HG03039 (cell line): ENCODE results near the gene PAPOLA.
"Not testable (repeated sequence)": the region's sequence is repeated elsewhere in the genome, so short reads cannot be mapped to it uniquely, and the experiment has no call there.

Experiments used
- ATAC-seq: cut with Tn5 transposase; IDR thresholded peaks from one replicate; pipeline ENCODE4 v1.9.1; 2021; ENCODE audit warnings: mild to moderate bottlenecking, moderate library complexity; ENCODE audit not compliant: unreplicated experiment

The PAPOLA gene

GRCh38 chr14:96501740-96502620 is at the start of gene PAPOLA:
Gene PAPOLA (plus strand): TSS chr14:96502382. CDS start chr14:96502593, 211 bp downstream.
- ATAC-seq = peak; percentile 82

DNA sequence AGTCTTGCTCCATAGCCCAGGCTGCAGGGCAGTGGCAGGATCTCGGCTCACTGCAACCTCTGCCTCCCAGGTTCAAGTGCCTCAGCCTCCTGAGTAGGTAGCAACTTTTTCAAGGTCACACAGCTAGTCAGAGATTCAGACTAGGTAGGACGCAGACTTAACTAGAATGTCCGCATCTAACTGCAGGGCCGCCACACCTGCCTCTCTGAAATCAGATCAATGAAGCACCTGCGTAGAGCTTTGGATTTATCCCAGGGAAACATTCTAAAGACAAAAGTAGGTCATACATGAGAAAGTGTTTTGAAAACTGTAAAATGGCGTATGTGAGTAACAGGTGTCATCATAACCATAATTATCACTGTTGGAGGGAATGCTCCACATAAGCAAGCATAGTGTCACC is 49.5 kb upstream of the PAPOLA start:
- no peak for ATAC-seq

DNA sequence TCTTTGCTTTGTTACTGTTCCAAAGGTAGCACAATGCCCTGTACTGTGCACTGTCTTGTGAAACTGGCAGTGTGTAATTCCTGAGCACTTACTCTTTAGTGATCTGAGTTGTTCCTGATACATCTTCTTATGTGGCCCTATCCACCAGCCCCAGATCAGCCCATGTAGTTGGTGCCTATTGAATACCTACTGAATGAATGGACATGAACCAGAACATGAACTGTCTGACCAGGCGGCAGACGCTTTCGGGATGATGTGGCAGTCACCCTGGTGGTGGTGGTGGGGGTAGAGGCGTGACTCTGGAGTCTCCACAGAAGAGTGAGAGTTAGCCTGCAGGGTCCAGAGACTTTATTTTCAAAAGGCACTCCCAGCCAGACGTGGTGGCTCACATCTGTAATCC is 46.6 kb upstream of the PAPOLA start:
- no peak for ATAC-seq

DNA sequence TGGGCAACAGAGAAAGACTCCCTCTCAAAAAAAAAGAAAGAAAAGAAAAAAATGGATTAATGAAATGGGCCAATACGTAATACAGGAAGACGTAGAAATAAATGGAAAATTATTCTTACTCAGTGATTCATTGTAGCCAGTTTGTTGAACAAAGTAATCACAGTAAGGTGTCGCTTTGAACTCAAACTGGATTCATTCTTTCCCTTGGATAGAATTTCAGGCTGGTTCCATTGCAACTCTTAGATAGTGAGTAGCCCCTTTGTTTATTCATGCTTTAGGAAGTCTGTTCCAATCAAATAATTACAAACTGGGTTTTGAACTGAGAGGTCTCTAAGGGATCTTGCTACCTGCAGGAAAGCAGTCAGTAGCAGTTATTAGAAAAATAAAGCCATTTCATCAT is 42.3 kb upstream of the PAPOLA start:
- no peak for ATAC-seq

- no peak for ATAC-seq
These were observed 40.0 kb upstream of the PAPOLA start for GRCh38 chr14:96461950-96462798.

GRCh38 chr14:96464136-96464535 is 38.0 kb upstream of the PAPOLA start:
- ATAC-seq = no peak

DNA sequence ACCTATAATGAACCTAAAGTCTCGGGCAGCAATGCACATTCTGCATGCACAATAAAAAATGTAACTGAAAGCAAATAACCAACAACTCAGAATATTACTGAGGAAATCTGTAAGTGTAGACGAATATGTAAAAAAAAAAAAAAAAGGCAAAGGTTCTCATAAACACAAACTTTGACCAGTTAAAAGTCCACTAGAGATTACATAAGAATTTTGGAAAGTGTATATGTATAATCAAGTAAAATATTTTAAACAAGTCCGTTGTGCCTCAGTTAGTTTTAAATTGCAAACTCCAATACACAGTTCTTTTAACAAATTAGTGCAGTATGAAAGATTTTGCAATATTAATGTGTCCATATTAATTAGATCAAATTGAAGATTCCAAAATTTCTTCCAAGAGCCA is 35.3 kb upstream of the PAPOLA start:
- ATAC-seq = no peak

DNA sequence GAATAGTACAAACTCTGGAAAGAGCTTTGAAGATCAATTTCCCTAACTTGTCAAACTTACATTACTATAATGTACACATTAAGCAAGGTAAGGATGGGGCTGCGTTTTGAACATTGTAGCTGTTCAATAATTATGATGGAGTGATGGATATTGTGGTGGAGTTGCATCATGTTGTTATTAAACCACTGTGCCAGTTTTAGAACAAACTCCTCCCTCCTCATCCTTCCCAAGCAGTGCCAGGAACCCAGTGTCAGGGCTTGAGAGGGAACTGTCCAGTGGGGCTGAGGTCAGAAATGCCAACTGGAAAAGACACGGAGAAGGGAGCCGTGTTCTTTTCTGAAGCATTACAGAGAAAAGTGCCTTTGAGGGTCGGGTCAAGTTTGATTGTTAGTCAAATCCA is 31.9 kb upstream of the PAPOLA start:
- ATAC-seq = no peak

DNA sequence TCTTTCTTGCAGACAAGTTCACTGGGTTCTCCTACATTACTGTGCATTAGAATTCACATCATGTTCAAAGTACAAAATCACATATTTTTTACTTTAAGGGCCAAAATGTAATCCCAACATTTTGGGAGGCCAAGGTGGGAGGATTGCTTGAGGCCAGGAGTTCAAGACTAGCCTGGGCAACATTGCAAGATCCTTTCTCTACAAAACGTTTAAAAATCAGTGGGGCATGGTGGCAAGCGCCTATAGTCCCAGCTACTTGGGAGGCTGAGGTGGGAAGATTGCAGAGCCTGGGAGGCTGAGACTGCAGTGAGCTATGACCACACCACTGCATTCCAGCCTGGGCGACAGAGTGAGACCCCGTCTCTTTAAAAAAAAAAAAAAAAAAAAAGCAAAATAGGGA is 31.2 kb upstream of the PAPOLA start:
- ATAC-seq = not testable (repeated sequence)

DNA sequence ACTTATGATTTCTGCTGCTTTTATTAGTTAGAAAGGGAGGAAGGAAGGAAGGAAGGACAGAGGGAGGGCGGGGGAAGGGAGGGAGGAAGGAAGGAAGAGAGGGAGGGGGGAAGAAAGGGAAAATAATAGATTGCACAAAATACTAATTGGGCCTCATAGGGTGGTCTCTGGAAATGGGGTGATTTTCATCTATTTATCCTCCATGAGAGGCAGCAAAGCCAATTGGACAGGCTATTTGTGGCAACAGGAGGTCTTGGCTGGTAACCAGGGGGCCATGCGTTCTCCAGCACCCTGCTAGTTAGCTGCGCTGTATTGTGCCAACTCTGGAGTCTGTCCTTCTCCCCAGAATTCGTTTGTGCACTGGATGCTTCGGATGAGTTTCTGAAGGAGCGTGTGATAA is 24.1 kb upstream of the PAPOLA start:
- ATAC-seq = no peak

GRCh38 chr14:96479435-96480146 is 22.6 kb upstream of the PAPOLA start:
- ATAC-seq = no peak

- no peak for ATAC-seq
These were observed 20.4 kb upstream of the PAPOLA start for GRCh38 chr14:96481731-96482314.

- ATAC-seq = no peak
These were observed 19.2 kb upstream of the PAPOLA start for GRCh38 chr14:96482986-96483385.

GRCh38 chr14:96484399-96484798 is 17.8 kb upstream of the PAPOLA start:
- ATAC-seq = no peak

- ATAC-seq = no peak
These were observed 15.5 kb upstream of the PAPOLA start for GRCh38 chr14:96486705-96487104.

DNA sequence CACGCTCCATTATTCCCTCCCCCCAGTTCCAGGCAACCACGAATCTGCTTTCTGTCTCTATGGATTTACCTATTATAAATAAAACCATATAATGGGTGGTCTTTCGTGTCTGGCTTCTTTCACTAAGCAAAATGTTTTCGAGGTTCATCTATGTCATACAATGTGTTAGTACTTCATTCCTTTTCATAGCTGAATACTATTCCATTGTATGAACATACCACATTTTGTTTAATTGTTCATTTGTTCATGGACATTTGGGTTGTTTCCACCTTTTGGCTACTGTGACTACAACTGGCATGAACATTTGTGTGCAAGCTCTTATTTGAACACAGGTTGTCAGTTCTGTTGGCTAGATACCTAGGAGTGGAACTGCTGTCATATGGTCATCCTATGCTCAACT is 12.9 kb upstream of the PAPOLA start:
- ATAC-seq = no peak

DNA sequence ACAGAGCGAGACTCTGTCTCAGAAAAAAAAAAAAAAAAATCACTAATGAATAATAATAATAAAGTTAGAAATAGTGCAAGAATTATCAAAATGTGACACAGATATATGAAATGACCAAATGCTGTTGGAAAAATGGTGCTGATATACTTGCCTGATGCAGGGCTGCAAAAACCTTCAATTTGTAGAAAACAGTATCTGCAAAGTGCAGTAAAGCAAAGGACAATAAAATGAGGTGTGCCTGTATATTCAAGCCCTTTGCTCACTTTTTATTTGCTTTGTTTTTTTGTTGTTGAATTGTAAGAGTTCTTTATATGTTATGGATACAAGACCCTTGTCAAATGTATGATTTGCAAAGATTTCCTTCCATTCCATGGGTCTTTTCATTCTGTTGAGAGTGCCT is 9.0 kb upstream of the PAPOLA start:
- ATAC-seq = no peak

- no peak for ATAC-seq
These were observed 7.9 kb upstream of the PAPOLA start for GRCh38 chr14:96494331-96494730.

DNA sequence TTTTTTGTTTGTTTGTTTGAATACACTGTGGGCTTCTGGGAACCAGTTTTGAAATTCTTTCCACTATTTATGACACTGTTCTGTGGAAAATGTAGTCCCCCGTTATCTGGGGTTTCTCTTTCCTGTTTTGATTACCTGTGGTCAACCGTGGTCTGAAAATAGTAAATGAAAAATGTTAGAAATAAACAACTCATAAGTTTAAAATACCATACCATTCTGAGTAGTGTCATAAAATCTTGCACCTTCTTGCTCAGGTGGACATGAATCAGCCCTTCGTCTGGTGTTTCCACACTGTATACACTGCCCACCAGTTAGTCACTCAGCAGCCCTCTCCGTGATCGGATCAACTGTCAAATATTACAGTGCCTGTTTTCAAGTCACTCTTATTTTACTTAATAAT is 5.1 kb upstream of the PAPOLA start:
- ATAC-seq = no peak

GRCh38 chr14:96497586-96497985 is 4.6 kb upstream of the PAPOLA start:
- ATAC-seq = no peak

DNA sequence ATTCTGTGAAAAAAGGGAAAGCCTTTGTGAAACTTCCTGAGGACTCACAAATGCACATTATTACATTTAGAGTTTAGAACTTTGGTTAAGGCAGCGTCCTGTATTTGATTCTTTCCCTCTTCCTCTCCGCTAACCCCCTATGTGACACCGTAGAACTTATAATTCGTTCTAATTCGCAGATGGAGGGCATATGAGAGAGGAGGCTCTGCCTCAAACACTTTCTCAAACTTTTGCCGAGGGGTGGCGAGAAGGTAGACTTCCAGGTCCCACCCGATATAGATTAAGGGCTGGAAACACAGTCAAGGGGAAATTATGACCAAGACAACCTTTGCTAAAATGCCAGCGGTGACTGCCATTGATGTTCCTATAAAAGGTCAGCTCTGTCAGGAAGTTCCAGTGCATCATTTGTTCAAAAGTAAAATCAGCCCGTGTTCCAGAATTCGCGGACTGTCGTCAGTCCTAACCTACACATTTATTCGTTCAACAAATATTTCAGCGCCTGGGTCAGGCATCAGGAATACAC is 904 bp upstream of the PAPOLA start:
- no peak for ATAC-seq
